ENCODE data around the gene RPTOR. TPM values are rescaled to one million over a fixed set of nuclear protein-coding genes. Genes with fewer than 3 reads are reported as not detected.

The RPTOR gene
- total RNA-seq, 6 donors from 2014 or later, result 26.8 to 109 (median 36.8) TPM

DNA sequence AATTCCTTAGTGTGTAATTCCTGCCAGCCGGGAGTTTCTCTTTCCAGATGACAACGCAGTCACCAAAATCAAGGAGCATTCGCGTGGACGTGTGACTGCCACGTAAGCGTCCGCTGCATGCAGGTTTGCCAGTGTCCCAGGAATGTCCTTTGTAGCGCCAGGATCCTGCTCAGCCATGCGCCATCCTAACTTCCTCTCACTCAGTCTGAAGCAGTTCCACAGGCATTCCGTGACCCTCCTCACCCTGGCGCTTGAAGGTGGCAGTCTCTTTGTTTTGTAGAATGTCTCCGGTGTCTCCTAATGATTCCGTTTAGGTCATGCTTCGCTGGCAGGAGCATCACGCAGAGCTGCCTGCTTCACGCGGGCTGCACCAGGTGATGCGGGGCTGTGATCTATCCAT lies 88.6 kb downstream of the RPTOR start:
- H3K27ac ChIP-seq, result no peak overlapping the region
- H3K4me3 ChIP-seq, result no peak overlapping the region
- WGBS, 2 donors, result 95 to 97% methylated on average over 19 of the region's 19 CpGs
- DNase-seq, result no peak
- H3K27me3 ChIP-seq, result no peaks in the 10 kb centered on the region
- no peaks in the 10 kb centered on the region for H3K9me3 ChIP-seq
- no peak for TF ChIP-seq CTCF (IDR thresholded peaks at IDR 0.05)
- no peak for TF ChIP-seq EP300 (IDR thresholded peaks at IDR 0.05)
- TF ChIP-seq POLR2A (IDR thresholded peaks at IDR 0.05), result no peak
- TF ChIP-seq POLR2AphosphoS5 (IDR thresholded peaks at IDR 0.05), result no peak
- peaks cover 0 to 6% (median 0%) of the 10 kb centered on the region in 4 donors for H3K4me1 ChIP-seq
- peaks cover 0 to 2% (median 0%) of the 10 kb centered on the region in 4 donors for H3K36me3 ChIP-seq
- ATAC-seq (ENCODE audit: low FRiP score in 2 of 2), result no peak

DNA sequence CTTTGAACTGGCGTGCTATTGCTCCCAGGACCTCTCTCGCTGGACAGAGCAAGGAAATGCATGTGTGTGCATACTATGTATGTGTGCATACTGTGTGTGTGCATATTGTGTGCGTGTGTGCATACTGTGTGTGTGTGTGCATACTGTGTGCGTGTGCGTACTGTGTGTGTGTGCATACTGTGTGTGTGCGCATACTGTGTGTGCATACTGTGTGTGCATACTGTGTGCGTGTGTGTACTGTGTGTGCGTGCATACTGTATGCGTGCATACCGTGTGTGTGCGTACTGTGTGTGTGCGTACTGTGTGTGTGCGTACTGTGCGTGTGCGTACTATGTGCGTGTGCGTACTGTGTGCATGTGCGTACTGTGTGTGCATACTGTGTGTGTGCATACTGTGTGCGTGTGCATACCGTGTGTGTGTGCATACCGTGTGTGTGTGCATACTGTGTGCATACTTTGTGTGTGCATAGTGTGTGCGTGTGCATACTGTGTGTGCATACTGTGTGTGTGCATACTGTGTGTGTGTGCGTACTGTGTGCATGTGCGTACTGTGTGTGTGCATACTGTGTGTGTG lies 89.4 kb downstream of the RPTOR start:
- peaks cover 0 to 2% (median 0%) of the 10 kb centered on the region in 4 donors for H3K36me3 ChIP-seq
- peaks cover 0 to 6% (median 0%) of the 10 kb centered on the region in 4 donors for H3K4me1 ChIP-seq
- TF ChIP-seq CTCF (IDR thresholded peaks at IDR 0.05) (no peak), POLR2AphosphoS5 (IDR thresholded peaks at IDR 0.05) (no peak), POLR2A (IDR thresholded peaks at IDR 0.05) (no peak), EP300 (IDR thresholded peaks at IDR 0.05) (no peak)
- no peak for DNase-seq
- no peaks in the 10 kb centered on the region for H3K27me3 ChIP-seq
- 90 to 91% methylated on average over 24 of the region's 24 CpGs for whole genome bisulfite sequencing, 2 donors
- no peak overlapping the region for H3K27ac ChIP-seq
- no peak for ATAC-seq (ENCODE audit: low FRiP score in 2 of 2)
- H3K9me3 ChIP-seq, result no peaks in the 10 kb centered on the region
- H3K4me3 ChIP-seq, result no peak overlapping the region

GRCh38 chr17:80636361-80637018 lies 91.9 kb downstream of the RPTOR start:
- 86 to 93% methylated on average over 20 of the region's 20 CpGs for WGBS, 2 donors
- Histone ChIP-seq H3K9me3 (no peaks in the 10 kb centered on the region), H3K4me3 (no peak overlapping the region), H3K27me3 (no peaks in the 10 kb centered on the region), H3K4me1 (peaks cover 0 to 6% (median 0%) of the 10 kb centered on the region in 4 donors), H3K27ac (no peak overlapping the region), H3K36me3 (peaks cover 0 to 2% (median 0%) of the 10 kb centered on the region in 4 donors)
- no peak for ATAC-seq (ENCODE audit: low FRiP score in 2 of 2)
- DNase-seq, result no peak
- TF ChIP-seq CTCF (IDR thresholded peaks at IDR 0.05) (no peak), POLR2AphosphoS5 (IDR thresholded peaks at IDR 0.05) (no peak), POLR2A (IDR thresholded peaks at IDR 0.05) (no peak), EP300 (IDR thresholded peaks at IDR 0.05) (no peak)

DNA sequence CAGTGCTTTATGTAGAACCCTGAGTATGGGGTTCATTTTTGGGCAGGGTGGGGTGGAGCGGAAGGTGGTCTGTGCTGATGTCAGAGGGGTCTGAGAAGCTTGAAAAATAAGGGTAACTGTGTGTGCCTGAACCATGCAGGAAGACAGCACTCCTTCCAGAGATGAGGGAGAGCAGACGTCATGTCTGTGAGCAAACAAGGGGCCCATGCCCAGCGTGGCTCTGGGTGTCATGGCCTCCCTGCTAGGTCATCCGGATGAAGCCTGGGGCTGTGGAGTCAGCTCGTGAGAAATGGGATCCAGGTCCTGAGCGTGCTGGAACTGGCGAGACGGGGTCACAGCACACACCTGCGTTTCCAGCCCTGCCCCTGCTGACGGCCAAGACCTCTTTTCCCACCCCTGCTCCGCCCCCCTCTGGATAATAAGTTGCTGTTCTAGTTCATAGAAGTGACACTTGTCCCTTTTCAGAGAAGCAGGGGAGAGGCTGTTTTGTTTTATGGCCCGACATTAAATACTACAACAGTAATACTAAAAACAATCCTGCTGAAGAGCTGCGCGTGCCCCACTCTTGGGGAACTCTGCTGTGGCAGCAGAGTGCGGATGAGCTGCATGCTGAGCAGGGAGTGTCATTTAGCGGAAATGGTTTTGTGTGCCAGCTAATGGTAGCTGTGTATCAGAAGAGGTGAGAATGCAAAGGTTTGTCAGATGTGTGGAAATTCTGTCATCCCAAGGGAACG lies 92.6 kb downstream of the RPTOR start:
- Histone ChIP-seq H3K4me3 (no peak overlapping the region), H3K4me1 (no peaks in the 10 kb centered on the region), H3K27ac (no peak overlapping the region), H3K27me3 (no peaks in the 10 kb centered on the region), H3K36me3 (peaks cover 0 to 2% (median 0%) of the 10 kb centered on the region in 4 donors), H3K9me3 (no peaks in the 10 kb centered on the region)
- ATAC-seq (ENCODE audit: low FRiP score in 2 of 2) (peak in 1 of 2 donors; percentile 38), DNase-seq (no peak)
- TF ChIP-seq CTCF (IDR thresholded peaks at IDR 0.05), result no peak
- TF ChIP-seq EP300 (IDR thresholded peaks at IDR 0.05), result no peak
- TF ChIP-seq POLR2AphosphoS5 (IDR thresholded peaks at IDR 0.05), result no peak
- no peak for TF ChIP-seq POLR2A (IDR thresholded peaks at IDR 0.05)
- WGBS, 2 donors, result 70 to 79% methylated on average over 17 of the region's 17 CpGs

All from upper lobe of left lung (tissue), 6 donors.